Measurements from ENCODE around the gene COPB1. TPM values are rescaled to one million over a fixed set of nuclear protein-coding genes. Genes with fewer than 3 reads are reported as not detected.
A peak's percentile ranks its signal among the peaks of the same experiment; 100 is the strongest.

Gene COPB1
- total RNA-seq, 2 experiments from 2014 or later, result 81.7 to 93.4 TPM

- no peak overlapping the region for H2AFZ ChIP-seq (ENCODE audit: low read length)
- H3K4me2 ChIP-seq (ENCODE audit: low read length), result no peak overlapping the region
- TF ChIP-seq EZH2phosphoT487 (IDR thresholded peaks at IDR 0.05; ENCODE audit: borderline replicate concordance, low read depth, low read length), result no peak
- peaks cover 8% of the 10 kb centered on the region; the same call in 1 of the 2 replicates for H4K20me1 ChIP-seq (ENCODE audit: insufficient read depth, low read length)
- intact Hi-C loops (cut with micrococcal nuclease; ENCODE audit: unreplicated experiment), result no loop called here
- peaks cover 19% of the 10 kb centered on the region for H3K4me1 ChIP-seq (ENCODE audit: insufficient read depth, low read length, poor library complexity, severe bottlenecking)
- no peak for DNase-seq (ENCODE audit: low spot score)
- H3K79me2 ChIP-seq (ENCODE audit: insufficient read depth, low read depth, low read length), result peaks cover 23% of the 10 kb centered on the region
- 0 out of 2 replicates have a peak, but pooled peaks cover 4% of the 10 kb centered on the region for H3K9me3 ChIP-seq (ENCODE audit: low read length)
- no peak overlapping the region for H3K4me3 ChIP-seq (ENCODE audit: low read depth, low read length, poor library complexity, severe bottlenecking)
- ChIA-PET POLR2A (interaction anchor here (0.6 to 1.5 kb wide), 3 partner anchors 8 to 48 kb away, joined by 3 to 5 read pairs (median 4); partner anchors contain the start of gene PSMA1), CTCF (ENCODE audit: unreplicated experiment) (no interaction called here)
- no peaks in the 10 kb centered on the region for H3K9me2 ChIP-seq (ENCODE audit: insufficient read depth, low read length)
- peaks cover 58% of the 10 kb centered on the region for H3K36me3 ChIP-seq (ENCODE audit: insufficient read depth, low read length)
- no TSS peak for BruUV-seq (replicated peaks)
- H3K27ac ChIP-seq (ENCODE audit: low read depth, low read length, poor library complexity, severe bottlenecking), result no peak overlapping the region
These were observed 2.4 kb upstream of the COPB1 start for GRCh38 chr11:14502039-14502438.

DNA sequence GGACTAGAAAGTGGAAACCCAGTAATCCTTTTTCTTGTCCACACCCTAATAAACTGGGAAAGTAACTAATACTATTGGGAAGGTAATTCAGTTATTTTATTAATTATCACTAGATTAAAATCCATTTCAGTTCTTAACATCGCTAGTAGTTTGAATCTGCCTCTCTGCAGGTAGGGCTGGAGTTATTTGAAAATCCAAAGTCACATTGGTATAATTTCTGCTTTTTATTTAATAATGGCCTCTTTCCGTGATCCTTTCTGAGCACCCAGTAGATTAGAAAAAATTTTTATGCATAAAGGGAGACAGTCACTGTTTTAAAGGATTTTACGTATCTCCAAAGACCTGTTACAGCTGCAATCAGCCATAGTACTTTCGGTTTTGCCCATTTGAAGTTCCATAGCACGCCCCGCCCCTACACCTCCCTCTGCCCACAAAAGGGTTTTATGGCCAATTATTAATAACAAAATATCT, 605 bp upstream of the COPB1 start:
- peak overlapping the region; percentile 99 for H2AFZ ChIP-seq (ENCODE audit: low read length)
- peaks cover 8% of the 10 kb centered on the region for H4K20me1 ChIP-seq (ENCODE audit: insufficient read depth, low read length)
- H3K4me1 ChIP-seq (ENCODE audit: insufficient read depth, low read length, poor library complexity, severe bottlenecking), result peaks cover 19% of the 10 kb centered on the region
- no peak for TF ChIP-seq CTCF (conservative IDR thresholded peaks at IDR 0.05; ENCODE audit: low read length)
- no peak for TF ChIP-seq EZH2phosphoT487 (IDR thresholded peaks at IDR 0.05; ENCODE audit: borderline replicate concordance, low read depth, low read length)
- no peaks in the 10 kb centered on the region for H3K9me2 ChIP-seq (ENCODE audit: insufficient read depth, low read length)
- peaks cover 58% of the 10 kb centered on the region for H3K36me3 ChIP-seq (ENCODE audit: insufficient read depth, low read length)
- H3K9me3 ChIP-seq (ENCODE audit: low read length), result 0 out of 2 replicates have a peak, but pooled peaks cover 4% of the 10 kb centered on the region
- H3K4me2 ChIP-seq (ENCODE audit: low read length), result peak overlapping the region; percentile 100
- ChIA-PET POLR2A (interaction anchor here (0.5 to 1.7 kb wide), 11 partner anchors 10 to 121 kb away, joined by 3 to 16 read pairs (median 3); partner anchors contain the start of gene PSMA1), CTCF (ENCODE audit: unreplicated experiment) (interaction anchor here (1.2 to 1.6 kb wide), 2 partner anchors 20 to 408 kb away, joined by 4 to 5 read pairs; partner anchors contain the start of gene PSMA1)
- H3K4me3 ChIP-seq (ENCODE audit: low read depth, low read length, poor library complexity, severe bottlenecking), result peak overlapping the region; percentile 100
- H3K27ac ChIP-seq (ENCODE audit: low read depth, low read length, poor library complexity, severe bottlenecking), result peak overlapping the region; percentile 74
- DNase-seq (ENCODE audit: low spot score), result peak; percentile 71
- H3K79me2 ChIP-seq (ENCODE audit: insufficient read depth, low read depth, low read length), result peaks cover 41% of the 10 kb centered on the region
- BruUV-seq (replicated peaks), result TSS peak; percentile 88
- intact Hi-C loops (cut with micrococcal nuclease; ENCODE audit: unreplicated experiment), result no loop called here

DNA sequence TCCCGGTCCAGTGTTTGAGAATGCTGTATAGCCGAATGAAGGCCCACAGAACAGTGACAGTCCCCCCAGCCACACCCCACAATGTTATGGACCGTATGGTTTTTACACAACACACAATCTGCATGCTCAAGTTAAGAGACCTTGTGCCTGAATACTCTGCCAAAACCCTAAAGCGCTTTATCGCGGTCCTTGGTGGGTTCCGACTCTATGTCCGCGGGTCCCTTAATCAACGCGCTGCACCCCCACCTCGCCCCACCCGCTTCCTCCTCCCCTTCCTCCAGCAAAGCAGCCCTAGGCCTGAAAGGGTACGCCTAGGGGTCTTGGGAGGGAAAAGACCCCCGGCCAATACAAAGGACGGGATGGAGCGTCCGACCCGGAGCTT, 442 bp downstream of the COPB1 start:
- intact Hi-C loops (cut with micrococcal nuclease; ENCODE audit: unreplicated experiment), result loop anchor here (1.0 to 5.0 kb wide), 2 partner anchors 21 to 37 kb away; partner anchors contain the start of gene PSMA1
- Histone ChIP-seq H3K4me2 (ENCODE audit: low read length) (peak overlapping the region; percentile 100), H3K4me3 (ENCODE audit: low read depth, low read length, poor library complexity, severe bottlenecking) (peak overlapping the region; percentile 100), H3K27ac (ENCODE audit: low read depth, low read length, poor library complexity, severe bottlenecking) (peak overlapping the region; percentile 74), H4K20me1 (ENCODE audit: insufficient read depth, low read length) (peaks cover 8% of the 10 kb centered on the region), H3K36me3 (ENCODE audit: insufficient read depth, low read length) (peaks cover 58% of the 10 kb centered on the region), H3K9me3 (ENCODE audit: low read length) (0 out of 2 replicates have a peak, but pooled peaks cover 4% of the 10 kb centered on the region), H3K79me2 (ENCODE audit: insufficient read depth, low read depth, low read length) (peaks cover 47% of the 10 kb centered on the region), H3K4me1 (ENCODE audit: insufficient read depth, low read length, poor library complexity, severe bottlenecking) (peaks cover 19% of the 10 kb centered on the region), H2AFZ (ENCODE audit: low read length) (no peak overlapping the region; the same call in 1 of the 2 replicates), H3K9me2 (ENCODE audit: insufficient read depth, low read length) (no peaks in the 10 kb centered on the region)
- POLR2A ChIA-PET, result interaction anchor here (0.7 to 1.7 kb wide), 5 partner anchors 10 to 29 kb away, joined by 3 to 16 read pairs (median 3); partner anchors contain the start of gene PSMA1
- DNase-seq (ENCODE audit: low spot score), result peak; percentile 29
- CTCF ChIA-PET (ENCODE audit: unreplicated experiment), result interaction anchor here (1.6 kb wide), 1 partner anchor 21 kb away, joined by 5 read pairs; the partner anchor contains the start of gene PSMA1
- TF ChIP-seq CTCF (conservative IDR thresholded peaks at IDR 0.05; ENCODE audit: low read length) (no peak), EZH2phosphoT487 (IDR thresholded peaks at IDR 0.05; ENCODE audit: borderline replicate concordance, low read depth, low read length) (no peak)
- no TSS peak for BruUV-seq (replicated peaks)
